ENCODE measurements around the gene DCLRE1B.

DNA sequence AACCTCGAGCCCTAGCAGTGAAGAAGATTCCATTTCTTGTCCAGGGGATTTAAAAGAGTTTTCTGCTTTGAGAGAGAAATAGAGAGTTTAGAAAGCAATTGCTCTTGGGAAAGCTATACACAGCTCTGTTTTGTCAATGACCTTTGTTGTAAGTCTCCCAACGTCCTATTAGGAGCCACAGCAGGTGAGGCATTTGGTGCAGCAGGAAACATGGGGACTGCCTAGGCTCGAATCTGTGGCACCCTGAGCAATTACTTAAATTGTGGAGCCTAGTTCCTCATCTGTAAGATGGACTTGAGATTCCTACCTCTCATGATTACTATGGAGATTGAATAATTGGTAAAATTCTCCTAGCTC is 8.2 kb downstream of the DCLRE1B start:
- TF ChIP-seq ZFX (IDR thresholded peaks at IDR 0.05) = no peak
- TF ChIP-seq, protein P1, sequence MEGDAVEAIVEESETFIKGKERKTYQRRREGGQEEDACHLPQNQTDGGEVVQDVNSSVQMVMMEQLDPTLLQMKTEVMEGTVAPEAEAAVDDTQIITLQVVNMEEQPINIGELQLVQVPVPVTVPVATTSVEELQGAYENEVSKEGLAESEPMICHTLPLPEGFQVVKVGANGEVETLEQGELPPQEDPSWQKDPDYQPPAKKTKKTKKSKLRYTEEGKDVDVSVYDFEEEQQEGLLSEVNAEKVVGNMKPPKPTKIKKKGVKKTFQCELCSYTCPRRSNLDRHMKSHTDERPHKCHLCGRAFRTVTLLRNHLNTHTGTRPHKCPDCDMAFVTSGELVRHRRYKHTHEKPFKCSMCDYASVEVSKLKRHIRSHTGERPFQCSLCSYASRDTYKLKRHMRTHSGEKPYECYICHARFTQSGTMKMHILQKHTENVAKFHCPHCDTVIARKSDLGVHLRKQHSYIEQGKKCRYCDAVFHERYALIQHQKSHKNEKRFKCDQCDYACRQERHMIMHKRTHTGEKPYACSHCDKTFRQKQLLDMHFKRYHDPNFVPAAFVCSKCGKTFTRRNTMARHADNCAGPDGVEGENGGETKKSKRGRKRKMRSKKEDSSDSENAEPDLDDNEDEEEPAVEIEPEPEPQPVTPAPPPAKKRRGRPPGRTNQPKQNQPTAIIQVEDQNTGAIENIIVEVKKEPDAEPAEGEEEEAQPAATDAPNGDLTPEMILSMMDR (conservative IDR thresholded peaks at IDR 0.05) = no peak
